Measurements from ENCODE around the gene GABRB2. TPM values are rescaled to one million over a fixed set of nuclear protein-coding genes. Genes with fewer than 3 reads are reported as not detected.

The GABRB2 gene
- total and polyA plus RNA-seq, 4 donors = 0.08 TPM; not detected in 3

- DNase-seq (ENCODE audit: low spot score) = no peak
- H3K36me3 ChIP-seq (ENCODE audit: control insufficient read depth in 4 of 4, insufficient read depth in 3 of 4, low read depth in 1 of 4, low read length in 3 of 4) = no peaks in the 10 kb centered on the region
- TF ChIP-seq EGR1 (IDR thresholded peaks at IDR 0.05; ENCODE audit: low read depth in 2 of 2) = no peak
- TF ChIP-seq HNF4G (IDR thresholded peaks at IDR 0.05) = no peak
- no peak for TF ChIP-seq TAF1 (conservative IDR thresholded peaks at IDR 0.05)
- TF ChIP-seq FOXA2 (IDR thresholded peaks at IDR 0.05) = no peak
- TF ChIP-seq HNF4A (conservative IDR thresholded peaks at IDR 0.05) = no peak
- TF ChIP-seq ATF3 (IDR thresholded peaks at IDR 0.05) = no peak
- no peak for TF ChIP-seq GABPA (IDR thresholded peaks at IDR 0.05 in 1 of 2, conservative IDR thresholded peaks at IDR 0.05 in 1 of 2)
- no peak for TF ChIP-seq FOXA1 (IDR thresholded peaks at IDR 0.05)
- TF ChIP-seq SP1 (IDR thresholded peaks at IDR 0.05) = no peak
- TF ChIP-seq JUND (IDR thresholded peaks at IDR 0.05) = no peak
- H3K9me3 ChIP-seq (ENCODE audit: control insufficient read depth in 4 of 4, low read length in 3 of 4) = no peaks in the 10 kb centered on the region
- no peak overlapping the region for H3K9ac ChIP-seq (ENCODE audit: low read depth in 1 of 2, low read length in 2 of 2)
- peaks cover 0 to 3% (median 0%) of the 10 kb centered on the region in 4 donors for H3K27me3 ChIP-seq (ENCODE audit: control insufficient read depth in 4 of 4, insufficient read depth in 4 of 4, low read length in 3 of 4)
- 35% methylated on average over 2 of the region's 2 CpGs for WGBS
- no peaks in the 10 kb centered on the region for H3K4me1 ChIP-seq (ENCODE audit: control insufficient read depth in 4 of 4, insufficient read depth in 4 of 4, low read length in 3 of 4)
- no peak overlapping the region for H3K27ac ChIP-seq (ENCODE audit: low read depth in 1 of 2, low read length in 2 of 2)
- H3K4me3 ChIP-seq (ENCODE audit: low read depth in 1 of 3, low read length in 3 of 3) = no peak overlapping the region
Observed at GRCh38 chr5:161530700-161531099, 15.8 kb downstream of the GABRB2 start.

- Histone ChIP-seq H3K27ac (ENCODE audit: low read depth in 1 of 2, low read length in 2 of 2) (no peak overlapping the region), H3K9me3 (ENCODE audit: control insufficient read depth in 4 of 4, low read length in 3 of 4) (no peaks in the 10 kb centered on the region), H3K9ac (ENCODE audit: low read depth in 1 of 2, low read length in 2 of 2) (no peak overlapping the region), H3K4me3 (ENCODE audit: low read depth in 1 of 3, low read length in 3 of 3) (no peak overlapping the region), H3K4me1 (ENCODE audit: control insufficient read depth in 4 of 4, insufficient read depth in 4 of 4, low read length in 3 of 4) (no peaks in the 10 kb centered on the region), H3K36me3 (ENCODE audit: control insufficient read depth in 4 of 4, insufficient read depth in 3 of 4, low read depth in 1 of 4, low read length in 3 of 4) (no peaks in the 10 kb centered on the region), H3K27me3 (ENCODE audit: control insufficient read depth in 4 of 4, insufficient read depth in 4 of 4, low read length in 3 of 4) (no peaks in the 10 kb centered on the region)
- DNase-seq (ENCODE audit: low spot score) = no peak
- no peak for TF ChIP-seq RAD21 (IDR thresholded peaks at IDR 0.05)
- WGBS = 86% methylated on average over 1 of the region's 1 CpG
Observed at GRCh38 chr5:161513942-161514341, 32.6 kb downstream of the GABRB2 start.

- TF ChIP-seq TAF1 (conservative IDR thresholded peaks at IDR 0.05) (no peak), YY1 (IDR thresholded peaks at IDR 0.05) (no peak), EGR1 (IDR thresholded peaks at IDR 0.05; ENCODE audit: low read depth in 2 of 2) (no peak), CTCF (IDR thresholded peaks at IDR 0.05; ENCODE audit: low read depth, low read length, missing input control) (no peak), SP1 (IDR thresholded peaks at IDR 0.05) (no peak), RAD21 (IDR thresholded peaks at IDR 0.05) (no peak), JUND (IDR thresholded peaks at IDR 0.05) (no peak), MAX (IDR thresholded peaks at IDR 0.05) (no peak), ATF3 (IDR thresholded peaks at IDR 0.05) (no peak), HNF4G (IDR thresholded peaks at IDR 0.05) (no peak), FOXA1 (IDR thresholded peaks at IDR 0.05) (no peak), FOXA2 (IDR thresholded peaks at IDR 0.05) (no peak), NR2F2 (IDR thresholded peaks at IDR 0.05) (no peak), REST (IDR thresholded peaks at IDR 0.05) (no peak), HNF4A (conservative IDR thresholded peaks at IDR 0.05) (no peak), RXRA (IDR thresholded peaks at IDR 0.05) (no peak), ZBTB33 (IDR thresholded peaks at IDR 0.05) (no peak)
- 40% methylated on average over 2 of the region's 2 CpGs for WGBS
- Histone ChIP-seq H3K27me3 (ENCODE audit: control insufficient read depth in 4 of 4, insufficient read depth in 4 of 4, low read length in 3 of 4) (no peaks in the 10 kb centered on the region), H3K9me3 (ENCODE audit: control insufficient read depth in 4 of 4, low read length in 3 of 4) (no peaks in the 10 kb centered on the region), H3K4me1 (ENCODE audit: control insufficient read depth in 4 of 4, insufficient read depth in 4 of 4, low read length in 3 of 4) (no peaks in the 10 kb centered on the region), H3K9ac (ENCODE audit: low read depth in 1 of 2, low read length in 2 of 2) (no peak overlapping the region), H3K27ac (ENCODE audit: low read depth in 1 of 2, low read length in 2 of 2) (no peak overlapping the region), H3K4me3 (ENCODE audit: low read depth in 1 of 3, low read length in 3 of 3) (no peak overlapping the region), H3K36me3 (ENCODE audit: control insufficient read depth in 4 of 4, insufficient read depth in 3 of 4, low read depth in 1 of 4, low read length in 3 of 4) (no peaks in the 10 kb centered on the region)
- DNase-seq (ENCODE audit: low spot score) = no peak
Observed at GRCh38 chr5:161507591-161507990, 38.9 kb downstream of the GABRB2 start.

All from liver (tissue), 9 donors.